Transverse colon (tissue), 4 donors: ENCODE measurements around the gene EPHA8.

Source experiments
- POLR2A ChIP-seq: fragments of 450-650 bp; IDR thresholded peaks from one replicate; pipeline ENCODE4 v1.6.1; 2016; ENCODE audit warnings: antibody characterized with exemption, mild to moderate bottlenecking, moderate library complexity
- POLR2AphosphoS5 ChIP-seq, 3 donors: sonication (generic); formaldehyde crosslinking; IDR thresholded peaks; one replicate each; pipeline ENCODE4 v1.6.1; 2016; ENCODE audit warnings: antibody characterized with exemption in 3 of 3
- TF ChIP-seq, protein P1 (sequence below), 5 experiments: fragments of 200-600 bp in 3 of 5; fragments of 450-650 bp in 2 of 5; sonication (generic) in 3 of 5; IDR thresholded peaks; 1 replicate in 2 of 5; 2 replicates in 3 of 5; pipeline ENCODE4 v1.5.1; 2016 to 2017; ENCODE audit warnings: antibody characterized with exemption in 5 of 5, inconsistent platforms in 3 of 5, mild to moderate bottlenecking in 2 of 5, moderate library complexity in 1 of 5

DNA sequence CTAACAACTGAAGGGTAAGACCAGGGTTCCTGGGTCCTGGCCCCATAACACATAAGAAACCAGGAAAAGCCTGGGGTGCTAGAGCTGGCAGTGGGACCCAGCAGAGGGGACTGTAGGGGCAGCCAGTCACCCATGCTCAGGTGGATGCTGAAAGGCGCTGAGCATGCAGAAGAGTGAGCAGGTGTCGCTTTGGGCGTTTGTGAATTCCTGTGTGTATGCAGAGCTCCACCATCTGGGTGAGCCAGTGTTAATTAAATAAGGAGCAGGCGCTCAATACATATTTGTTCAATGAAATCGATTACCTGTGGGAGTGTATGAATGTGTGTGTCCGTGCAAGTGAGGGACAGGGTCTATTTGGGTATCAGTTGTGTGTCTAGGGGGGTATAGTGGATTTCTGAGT lies 73.6 kb downstream of the EPHA8 start:
- no peak for TF ChIP-seq POLR2AphosphoS5 (IDR thresholded peaks at IDR 0.05)
- TF ChIP-seq, protein P1, sequence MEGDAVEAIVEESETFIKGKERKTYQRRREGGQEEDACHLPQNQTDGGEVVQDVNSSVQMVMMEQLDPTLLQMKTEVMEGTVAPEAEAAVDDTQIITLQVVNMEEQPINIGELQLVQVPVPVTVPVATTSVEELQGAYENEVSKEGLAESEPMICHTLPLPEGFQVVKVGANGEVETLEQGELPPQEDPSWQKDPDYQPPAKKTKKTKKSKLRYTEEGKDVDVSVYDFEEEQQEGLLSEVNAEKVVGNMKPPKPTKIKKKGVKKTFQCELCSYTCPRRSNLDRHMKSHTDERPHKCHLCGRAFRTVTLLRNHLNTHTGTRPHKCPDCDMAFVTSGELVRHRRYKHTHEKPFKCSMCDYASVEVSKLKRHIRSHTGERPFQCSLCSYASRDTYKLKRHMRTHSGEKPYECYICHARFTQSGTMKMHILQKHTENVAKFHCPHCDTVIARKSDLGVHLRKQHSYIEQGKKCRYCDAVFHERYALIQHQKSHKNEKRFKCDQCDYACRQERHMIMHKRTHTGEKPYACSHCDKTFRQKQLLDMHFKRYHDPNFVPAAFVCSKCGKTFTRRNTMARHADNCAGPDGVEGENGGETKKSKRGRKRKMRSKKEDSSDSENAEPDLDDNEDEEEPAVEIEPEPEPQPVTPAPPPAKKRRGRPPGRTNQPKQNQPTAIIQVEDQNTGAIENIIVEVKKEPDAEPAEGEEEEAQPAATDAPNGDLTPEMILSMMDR (IDR thresholded peaks at IDR 0.05) = no peak
- TF ChIP-seq POLR2A = no peak
